ENCODE results near the gene LSR. TPM values are rescaled to one million over a fixed set of nuclear protein-coding genes. Genes with fewer than 3 reads are reported as not detected.

LSR gene
- total and polyA plus RNA-seq, 2 experiments from 2014 or later = 40.1 to 91.9 TPM

- no peaks in the 10 kb centered on the region for H3K27me3 ChIP-seq
- no peaks in the 10 kb centered on the region for H3K9me3 ChIP-seq (ENCODE audit: low read depth)
- DNase-seq (ENCODE audit: low read depth in 1 of 2, low spot score in 1 of 2) = no peak
- H3K4me3 ChIP-seq = no peak overlapping the region
- no peak for TF ChIP-seq CTCF (IDR thresholded peaks at IDR 0.05; ENCODE audit: low read depth, low read length)
- H3K36me3 ChIP-seq = no peaks in the 10 kb centered on the region
- no peaks in the 10 kb centered on the region for H3K4me1 ChIP-seq (ENCODE audit: low read depth)
- peak overlapping the region; percentile 17 for H3K27ac ChIP-seq
Measured at GRCh38 chr19:35261356-35262100, 12.7 kb downstream of the LSR start.

- Histone ChIP-seq H3K27me3 (no peaks in the 10 kb centered on the region), H3K4me1 (ENCODE audit: low read depth) (peaks cover 4% of the 10 kb centered on the region), H3K36me3 (no peaks in the 10 kb centered on the region), H3K27ac (peak overlapping the region; percentile 17), H3K4me3 (no peak overlapping the region), H3K9me3 (ENCODE audit: low read depth) (no peaks in the 10 kb centered on the region)
- DNase-seq (ENCODE audit: low read depth in 1 of 2, low spot score in 1 of 2) = no peak
- no peak for TF ChIP-seq CTCF (IDR thresholded peaks at IDR 0.05; ENCODE audit: low read depth, low read length)
Measured at GRCh38 chr19:35262101-35262761, 13.4 kb downstream of the LSR start.

- Histone ChIP-seq H3K9me3 (ENCODE audit: low read depth) (no peaks in the 10 kb centered on the region), H3K27me3 (no peaks in the 10 kb centered on the region), H3K36me3 (no peaks in the 10 kb centered on the region), H3K4me1 (ENCODE audit: low read depth) (peaks cover 6% of the 10 kb centered on the region), H3K27ac (peak overlapping the region; percentile 4), H3K4me3 (no peak overlapping the region)
- DNase-seq (ENCODE audit: low read depth in 1 of 2, low spot score in 1 of 2) = no peak
- no peak for TF ChIP-seq CTCF (IDR thresholded peaks at IDR 0.05; ENCODE audit: low read depth, low read length)
Measured at GRCh38 chr19:35264268-35265125, 15.7 kb downstream of the LSR start.

GRCh38 chr19:35265126-35265899 is 16.5 kb downstream of the LSR start:
- Histone ChIP-seq H3K27ac (peak overlapping the region; percentile 4), H3K36me3 (peaks cover under 1% of the 10 kb centered on the region), H3K9me3 (ENCODE audit: low read depth) (no peaks in the 10 kb centered on the region), H3K27me3 (no peaks in the 10 kb centered on the region), H3K4me3 (no peak overlapping the region), H3K4me1 (ENCODE audit: low read depth) (peaks cover 6% of the 10 kb centered on the region)
- TF ChIP-seq CTCF (IDR thresholded peaks at IDR 0.05; ENCODE audit: low read depth, low read length) = no peak
- no peak for DNase-seq (ENCODE audit: low read depth in 1 of 2, low spot score in 1 of 2)

Measured in cardiac muscle cell (in vitro differentiated cells and primary cell).